Mammary epithelial cell (primary cell): ENCODE results near the gene PHRF1.

Experiments used
- EZH2 ChIP-seq: IDR thresholded peaks from 2 replicates; pipeline ENCODE4 v1.6.1; 2012; ENCODE audit warnings: low read length, inconsistent platforms, borderline replicate concordance
- TF ChIP-seq, protein P1 (sequence below), 2 donors: IDR thresholded peaks in 1 of 2; conservative IDR thresholded peaks in 1 of 2; 2 replicates each; pipeline ENCODE4 v1.5.1; 2011 to 2012; ENCODE audit warnings: inconsistent platforms in 2 of 2, low read length in 2 of 2, mild to moderate bottlenecking in 2 of 2, control low read depth in 1 of 2, low read depth in 1 of 2; ENCODE audit not compliant: insufficient read depth in 1 of 2; ENCODE audit errors: extremely low read depth in 1 of 2

GRCh38 chr11:568306-569157 lies 7.7 kb upstream of the PHRF1 start:
- TF ChIP-seq, protein P1, sequence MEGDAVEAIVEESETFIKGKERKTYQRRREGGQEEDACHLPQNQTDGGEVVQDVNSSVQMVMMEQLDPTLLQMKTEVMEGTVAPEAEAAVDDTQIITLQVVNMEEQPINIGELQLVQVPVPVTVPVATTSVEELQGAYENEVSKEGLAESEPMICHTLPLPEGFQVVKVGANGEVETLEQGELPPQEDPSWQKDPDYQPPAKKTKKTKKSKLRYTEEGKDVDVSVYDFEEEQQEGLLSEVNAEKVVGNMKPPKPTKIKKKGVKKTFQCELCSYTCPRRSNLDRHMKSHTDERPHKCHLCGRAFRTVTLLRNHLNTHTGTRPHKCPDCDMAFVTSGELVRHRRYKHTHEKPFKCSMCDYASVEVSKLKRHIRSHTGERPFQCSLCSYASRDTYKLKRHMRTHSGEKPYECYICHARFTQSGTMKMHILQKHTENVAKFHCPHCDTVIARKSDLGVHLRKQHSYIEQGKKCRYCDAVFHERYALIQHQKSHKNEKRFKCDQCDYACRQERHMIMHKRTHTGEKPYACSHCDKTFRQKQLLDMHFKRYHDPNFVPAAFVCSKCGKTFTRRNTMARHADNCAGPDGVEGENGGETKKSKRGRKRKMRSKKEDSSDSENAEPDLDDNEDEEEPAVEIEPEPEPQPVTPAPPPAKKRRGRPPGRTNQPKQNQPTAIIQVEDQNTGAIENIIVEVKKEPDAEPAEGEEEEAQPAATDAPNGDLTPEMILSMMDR (conservative IDR thresholded peaks at IDR 0.05 in 1 of 2, IDR thresholded peaks at IDR 0.05 in 1 of 2; ENCODE audit: extremely low read depth in 1 of 2, insufficient read depth in 1 of 2, low read depth in 1 of 2, low read length in 2 of 2), result no peak
- TF ChIP-seq EZH2, result no peak
